HepG2 (cell line): ENCODE measurements around the gene ADAMTS14.

Source experiments
- ESRRA ChIP-seq: sonication (generic); formaldehyde crosslinking; IDR thresholded peaks from 2 replicates; pipeline ENCODE4 v1.5.1; 2020; ENCODE audit warnings: mild to moderate bottlenecking, low read depth, missing genetic modification reagents
- IRF9 ChIP-seq: sonication (generic); formaldehyde crosslinking; IDR thresholded peaks from 2 replicates; pipeline ENCODE4 v1.8.0; 2022; ENCODE audit warnings: missing genetic modification reagents, mild to moderate bottlenecking, borderline replicate concordance
- KLF16 ChIP-seq, 2 experiments: sonication (generic) in 1 of 2; formaldehyde crosslinking in 1 of 2; IDR thresholded peaks; 2 replicates each; pipeline versions ENCODE4 v1.6.1 to v1.8.0; 2016 to 2023; ENCODE audit warnings: missing genetic modification reagents in 2 of 2, missing compliant biosample characterization in 1 of 2
- NFAT5 ChIP-seq: sonication (generic); formaldehyde crosslinking; IDR thresholded peaks from 2 replicates; pipeline ENCODE4 v1.4.0; 2020; ENCODE audit warnings: missing genetic modification reagents
- TCF7L2 ChIP-seq: IDR thresholded peaks from 2 replicates; pipeline ENCODE4 v1.6.1; 2011; ENCODE audit warnings: mild to moderate bottlenecking, low read depth, low read length, moderate library complexity
- ZBTB7A ChIP-seq: sonication (generic); formaldehyde crosslinking; IDR thresholded peaks from 2 replicates; pipeline ENCODE4 v1.8.0; 2022; ENCODE audit warnings: mild to moderate bottlenecking, missing genetic modification reagents
- ZNF230 ChIP-seq: sonication (generic); formaldehyde crosslinking; IDR thresholded peaks from 2 replicates; pipeline ENCODE4 v1.4.0; 2020; ENCODE audit warnings: mild to moderate bottlenecking, missing genetic modification reagents
- ZNF589 ChIP-seq: sonication (generic); formaldehyde crosslinking; conservative IDR thresholded peaks from 2 replicates; pipeline ENCODE4 v1.8.0; 2022; ENCODE audit warnings: mild to moderate bottlenecking, moderate library complexity, missing genetic modification reagents

- TF ChIP-seq TCF7L2 (no peak), ZNF230 (no peak), ZNF589 (CRISPR knock-in tag) (no peak), KLF16 (CRISPR knock-in tag; IDR thresholded peaks at IDR 0.05) (no peak), ZBTB7A (CRISPR knock-in tag) (no peak), IRF9 (no peak), NFAT5 (CRISPR knock-in tag) (no peak), ESRRA (CRISPR knock-in tag) (no peak)
Measured at GRCh38 chr10:70809726-70810125, 137.4 kb downstream of the ADAMTS14 start.
